GM12872 (cell line): ENCODE measurements around the gene ROBO3.

ENCODE experiments used
- CTCF ChIP-seq: IDR thresholded peaks from 3 replicates; pipeline ENCODE4 v1.5.1; 2011; ENCODE audit warnings: low read depth, mild to moderate bottlenecking, low read length, moderate library complexity; ENCODE audit not compliant: insufficient read depth

ROBO3 gene

GRCh38 chr11:124877631-124877909 lies 12.3 kb downstream of the ROBO3 start:
- no peak for TF ChIP-seq CTCF

GRCh38 chr11:124877910-124878758 lies 12.9 kb downstream of the ROBO3 start:
- TF ChIP-seq CTCF, result no peak

- TF ChIP-seq CTCF, result no peak
These were observed 13.7 kb downstream of the ROBO3 start for GRCh38 chr11:124878759-124879492.

GRCh38 chr11:124879493-124880289 lies 14.5 kb downstream of the ROBO3 start:
- TF ChIP-seq CTCF, result no peak

GRCh38 chr11:124880290-124880611 lies 15.0 kb downstream of the ROBO3 start:
- no peak for TF ChIP-seq CTCF

GRCh38 chr11:124880958-124881357 lies 15.7 kb downstream of the ROBO3 start:
- no peak for TF ChIP-seq CTCF

GRCh38 chr11:124882339-124883071 lies 17.3 kb downstream of the ROBO3 start:
- no peak for TF ChIP-seq CTCF
